NCI-H524 (cell line): ENCODE results near the gene FAM107B.

Experiments used
- DNase-seq, 2 experiments: peaks; one replicate each; lab custom pipeline; 2025; lab: John Stamatoyannopoulos, UW

The FAM107B gene

DNA sequence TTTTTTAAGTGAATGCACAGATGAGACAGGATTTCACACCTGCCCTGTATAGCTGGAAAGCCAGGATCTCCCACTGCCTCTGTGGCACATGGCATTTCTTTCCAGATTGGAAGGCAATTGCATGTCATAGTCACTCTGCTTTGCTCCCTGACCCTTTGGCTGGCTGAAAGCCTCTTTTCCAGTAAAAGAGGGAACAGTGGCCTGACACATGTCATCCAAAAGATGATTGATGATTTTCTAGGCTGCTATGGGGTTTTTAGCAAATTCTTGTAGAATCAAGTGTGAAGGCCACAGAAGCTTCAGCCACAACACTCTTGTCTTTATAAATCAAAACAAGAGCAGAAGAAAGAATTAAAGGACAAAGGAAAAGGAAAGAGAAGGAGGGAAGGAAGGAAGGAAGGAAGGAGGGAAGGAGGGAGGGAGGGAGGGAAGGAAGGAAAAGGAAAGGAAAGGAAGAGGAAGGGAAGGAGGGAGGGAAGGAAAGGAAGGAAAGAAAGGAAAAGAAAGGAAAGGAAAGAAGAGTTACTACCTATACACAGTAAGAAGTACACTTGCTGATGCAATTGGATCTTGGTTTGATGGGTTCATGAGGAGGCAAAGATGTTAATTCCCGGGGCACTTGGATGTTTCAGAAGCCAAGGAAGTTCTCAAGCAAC is 285.0 kb downstream of the FAM107B start:
- no peak for DNase-seq

DNA sequence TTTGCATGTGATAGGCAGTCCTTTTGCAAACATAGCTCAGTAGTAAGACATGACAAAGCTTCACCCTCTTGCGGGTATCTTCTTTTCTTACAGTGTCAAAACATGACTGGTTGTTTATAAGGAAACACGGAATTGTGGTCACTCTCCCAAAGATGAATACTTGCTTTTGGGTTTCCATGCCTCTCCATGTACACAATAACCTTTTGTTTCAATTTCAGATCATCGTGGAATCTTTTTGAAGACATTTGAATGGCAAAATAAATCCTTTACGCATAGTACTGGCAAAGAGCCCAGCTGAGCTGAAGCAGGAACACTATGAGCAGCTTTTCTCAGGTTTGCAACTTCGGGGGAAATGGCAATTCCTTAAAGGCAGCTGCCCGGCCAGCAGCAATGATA is 287.2 kb downstream of the FAM107B start:
- DNase-seq = no peak

DNA sequence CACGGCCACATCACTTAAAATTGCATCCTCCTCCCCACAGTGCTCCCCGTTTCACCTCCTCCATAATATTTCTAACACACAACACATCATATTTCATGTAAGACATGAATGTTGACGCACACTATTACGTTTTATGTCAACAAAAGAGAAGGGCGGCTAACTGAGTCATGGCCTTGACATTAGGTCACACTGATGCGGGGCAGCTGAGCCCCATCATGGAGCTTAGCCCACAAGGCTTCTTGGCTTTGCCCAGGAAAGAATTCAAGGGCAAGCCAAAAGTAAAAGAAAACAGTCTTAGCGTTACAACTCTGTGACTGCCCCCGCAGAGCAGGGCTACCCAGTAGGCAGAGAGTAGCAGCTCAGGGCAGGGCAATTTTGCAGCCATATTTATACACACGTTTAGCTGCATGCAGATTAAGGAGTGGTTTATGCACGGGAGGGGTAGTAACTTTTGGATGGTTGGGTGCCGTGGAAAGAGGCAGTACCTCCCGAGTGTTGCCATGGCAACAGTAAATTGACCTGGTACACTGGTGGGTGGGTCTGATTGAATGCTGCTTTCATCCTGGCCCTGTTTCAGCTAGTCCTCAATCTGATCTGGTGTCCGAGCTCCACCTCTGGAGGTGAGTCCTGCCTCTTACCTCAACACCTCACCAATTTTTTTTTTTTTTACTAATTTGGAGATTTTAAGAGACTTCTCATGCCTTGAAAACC is 287.8 kb downstream of the FAM107B start:
- no peak for DNase-seq

GRCh38 chr10:14485986-14486385 is 288.7 kb downstream of the FAM107B start:
- no peak for DNase-seq

DNA sequence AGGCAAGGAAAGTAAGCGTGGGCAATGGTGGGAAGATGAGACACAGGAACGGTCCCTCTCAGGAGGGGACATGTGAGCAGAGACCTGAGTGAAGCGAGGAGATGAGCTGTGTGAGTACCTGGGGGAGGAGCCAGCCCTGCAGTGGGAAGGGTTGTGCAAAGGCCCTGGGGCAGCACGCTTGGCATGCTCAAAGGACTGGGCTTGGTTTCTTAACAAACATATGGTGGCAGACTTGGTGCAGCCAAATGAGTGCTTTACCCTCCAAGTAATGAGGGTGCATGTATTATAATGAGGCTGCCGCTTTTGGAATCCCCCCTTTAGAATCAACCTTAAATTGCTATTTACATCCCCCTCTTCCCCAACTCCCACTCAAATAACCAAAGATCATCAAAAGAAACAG is 291.3 kb downstream of the FAM107B start:
- no peak for DNase-seq

DNA sequence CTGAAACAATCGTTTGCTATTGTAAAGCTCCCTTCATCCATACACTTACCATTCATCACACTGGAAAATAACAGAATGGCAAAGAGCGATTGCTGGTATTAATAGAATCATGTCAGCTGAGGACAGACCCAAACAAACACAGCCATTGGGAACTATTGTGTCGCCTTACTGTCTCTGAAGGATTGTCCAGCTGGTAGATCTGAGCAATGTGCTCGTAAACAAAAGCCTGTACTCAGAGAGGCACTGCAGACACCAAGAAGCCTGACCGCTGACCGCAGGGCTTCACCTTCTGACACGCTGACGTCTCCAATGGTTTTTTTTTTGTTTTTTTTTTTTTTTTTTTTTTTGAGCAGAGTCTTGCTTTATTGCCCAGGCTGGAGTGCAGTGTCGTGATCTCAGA is 292.9 kb downstream of the FAM107B start:
- no peak for DNase-seq

GRCh38 chr10:14481014-14481413 is 293.7 kb downstream of the FAM107B start:
- DNase-seq = no peak

- peak in 1 of 2 experiments; percentile 55 for DNase-seq
Measured at GRCh38 chr10:14478604-14479003, 296.1 kb downstream of the FAM107B start.

DNA sequence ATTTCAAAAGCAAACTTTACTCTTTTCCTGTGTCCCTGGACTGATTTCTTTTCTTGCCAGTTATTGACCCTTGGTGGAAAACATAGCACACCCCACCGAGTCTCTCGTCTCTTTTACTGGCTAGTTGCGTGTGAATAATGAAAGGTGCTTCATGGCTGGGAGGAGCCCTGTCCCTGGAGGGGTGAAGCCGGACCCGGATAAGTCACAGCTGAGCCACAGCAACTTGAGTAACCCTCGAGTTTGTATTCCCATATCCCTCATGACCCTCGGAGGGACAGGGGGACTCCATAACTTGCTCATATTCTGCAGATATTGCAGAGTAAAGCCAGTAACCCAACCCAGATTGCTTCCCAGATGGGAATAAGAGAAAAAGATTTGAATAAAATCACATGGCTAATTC is 296.5 kb downstream of the FAM107B start:
- no peak for DNase-seq

GRCh38 chr10:14477408-14477710 is 297.3 kb downstream of the FAM107B start:
- no peak for DNase-seq

DNA sequence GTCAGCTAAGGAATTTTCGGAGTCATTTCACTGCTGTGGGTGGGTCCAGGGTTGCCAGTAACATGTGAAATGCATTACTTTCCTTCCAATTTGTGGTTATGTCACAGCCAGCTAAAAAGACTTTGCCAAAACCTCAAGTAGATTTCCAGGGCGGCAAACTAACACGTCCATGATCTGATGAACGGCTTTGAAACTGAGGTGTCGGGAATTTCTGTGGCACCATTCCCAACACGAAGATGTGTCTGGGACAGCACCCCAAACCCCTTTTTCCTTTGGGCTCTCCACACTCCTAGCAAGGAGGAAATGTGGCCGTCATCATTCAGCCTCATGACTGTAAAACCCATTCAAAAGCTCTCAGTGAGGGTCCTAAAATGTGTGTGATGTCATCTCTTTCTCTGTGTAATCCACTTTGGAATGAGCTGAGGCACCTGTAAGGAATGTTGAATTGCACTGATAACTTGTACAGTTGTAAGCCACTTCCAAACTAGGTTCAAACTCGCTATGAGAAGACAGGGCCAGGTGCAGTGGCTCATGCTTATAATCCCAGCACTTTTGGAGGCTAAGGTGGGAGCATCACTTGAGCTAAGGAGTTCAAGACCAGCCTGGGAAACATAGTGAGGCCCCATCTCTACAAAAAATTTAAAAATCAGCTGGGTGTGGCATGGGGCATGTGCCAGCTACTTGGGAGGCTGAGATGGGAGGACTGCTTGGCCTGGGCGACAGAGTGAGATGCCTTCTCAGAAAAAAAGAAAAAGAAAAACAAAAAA is 297.9 kb downstream of the FAM107B start:
- DNase-seq = no peak

DNA sequence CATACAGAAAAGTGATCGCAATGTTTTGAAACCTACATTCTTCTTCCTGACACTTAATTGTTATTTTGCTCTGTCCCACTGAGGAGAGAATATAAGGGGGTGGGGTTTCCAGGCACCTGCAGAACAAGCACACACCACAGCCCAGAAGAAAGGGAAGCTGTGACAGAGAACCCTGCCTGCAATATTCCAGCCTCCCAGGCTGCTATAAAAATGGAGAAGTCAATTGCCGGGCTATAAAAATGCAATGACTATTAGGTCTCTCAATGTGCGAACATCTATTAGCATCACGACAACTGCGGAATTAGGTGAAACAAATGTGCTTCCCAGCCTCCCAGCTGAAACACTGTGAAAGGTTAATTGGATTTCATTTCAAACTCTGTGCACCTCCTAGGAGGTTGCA is 298.7 kb downstream of the FAM107B start:
- DNase-seq = no peak

- no peak for DNase-seq
Measured at GRCh38 chr10:14474656-14475055, 300.0 kb downstream of the FAM107B start.

DNA sequence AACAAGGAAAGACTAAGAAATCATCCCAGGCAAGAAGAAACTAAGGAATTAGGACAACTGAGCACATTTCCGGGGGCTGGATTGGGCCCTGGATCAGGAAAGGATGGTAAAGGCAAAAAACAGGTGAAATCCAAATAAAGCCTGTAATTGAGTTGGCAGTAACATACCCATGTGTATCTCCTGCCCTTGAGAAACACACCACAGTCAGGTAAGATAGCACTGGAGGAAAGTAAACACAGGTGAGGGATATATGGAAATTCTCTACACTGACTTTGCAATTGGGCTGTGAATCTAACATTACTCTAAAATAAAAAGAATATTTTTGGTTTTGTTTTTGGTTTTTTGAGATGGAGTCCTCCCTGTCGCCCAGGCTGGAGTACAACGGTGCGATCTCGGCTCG is 303.8 kb downstream of the FAM107B start:
- no peak for DNase-seq

GRCh38 chr10:14468726-14469125 is 306.0 kb downstream of the FAM107B start:
- DNase-seq = no peak
